Nephron progenitor cell (in vitro differentiated cells): ENCODE data around the gene PRKAG2.

ENCODE experiments used
- DNase-seq: peaks from one replicate; pipeline ENCODE4 v3.0.0; 2021
- H3K27ac Mint-ChIP-seq: 2 replicates; pipeline ENCODE4 v1.8.0; 2021; ENCODE audit warnings: mild to moderate bottlenecking, moderate library complexity, mixed read lengths
- H3K27me3 Mint-ChIP-seq: 2 replicates; pipeline ENCODE4 v1.8.0; 2021; ENCODE audit warnings: mild to moderate bottlenecking, low read depth, mixed read lengths; ENCODE audit not compliant: poor library complexity
- H3K36me3 Mint-ChIP-seq: 2 replicates; pipeline ENCODE4 v1.8.0; 2021; ENCODE audit warnings: low read depth, mixed read lengths
- H3K4me1 Mint-ChIP-seq: 2 replicates; pipeline ENCODE4 v1.8.0; 2021; ENCODE audit warnings: mixed read lengths
- H3K4me3 Mint-ChIP-seq: 2 replicates; pipeline ENCODE4 v1.8.0; 2021; ENCODE audit warnings: mild to moderate bottlenecking, moderate library complexity, mixed read lengths
- H3K9me3 Mint-ChIP-seq: 2 replicates; pipeline ENCODE4 v1.8.0; 2021; ENCODE audit warnings: mild to moderate bottlenecking, moderate library complexity, mixed read lengths
- CTCF ChIP-seq: fragments of 200-600 bp; sonication (generic); IDR thresholded peaks from 2 replicates; pipeline ENCODE4 v1.5.0; 2021; ENCODE audit warnings: antibody characterized with exemption

PRKAG2 gene

GRCh38 chr7:151885202-151885580, 8.3 kb upstream of the PRKAG2 start:
- DNase-seq, result no peak
- H3K9me3 Mint-ChIP-seq, result peaks cover 3% of the 10 kb centered on the region
- no peak overlapping the region for H3K4me3 Mint-ChIP-seq
- no peaks in the 10 kb centered on the region for H3K36me3 Mint-ChIP-seq
- TF ChIP-seq CTCF, result no peak
- H3K27ac Mint-ChIP-seq, result no peak overlapping the region
- H3K4me1 Mint-ChIP-seq, result peaks cover 20% of the 10 kb centered on the region
- peaks cover 86% of the 10 kb centered on the region for H3K27me3 Mint-ChIP-seq

- DNase-seq, result no peak
- TF ChIP-seq CTCF, result no peak
- H3K4me1 Mint-ChIP-seq, result peaks cover 14% of the 10 kb centered on the region
- H3K4me3 Mint-ChIP-seq, result no peak overlapping the region
- no peak overlapping the region for H3K27ac Mint-ChIP-seq
- peaks cover 92% of the 10 kb centered on the region for H3K27me3 Mint-ChIP-seq
- peaks cover 3% of the 10 kb centered on the region for H3K9me3 Mint-ChIP-seq
- H3K36me3 Mint-ChIP-seq, result no peaks in the 10 kb centered on the region
Observed at GRCh38 chr7:151884312-151885201, 7.6 kb upstream of the PRKAG2 start.

GRCh38 chr7:151883857-151884256, 6.9 kb upstream of the PRKAG2 start:
- Mint-ChIP-seq H3K4me3 (no peak overlapping the region), H3K36me3 (no peaks in the 10 kb centered on the region), H3K4me1 (peaks cover 7% of the 10 kb centered on the region), H3K27me3 (peaks cover 93% of the 10 kb centered on the region), H3K27ac (no peak overlapping the region), H3K9me3 (peaks cover 3% of the 10 kb centered on the region)
- TF ChIP-seq CTCF, result no peak
- no peak for DNase-seq

- Mint-ChIP-seq H3K4me3 (no peak overlapping the region), H3K27ac (no peak overlapping the region), H3K27me3 (peaks cover 98% of the 10 kb centered on the region), H3K4me1 (peaks cover 7% of the 10 kb centered on the region), H3K36me3 (no peaks in the 10 kb centered on the region), H3K9me3 (peaks cover 3% of the 10 kb centered on the region)
- DNase-seq, result no peak
- no peak for TF ChIP-seq CTCF
Observed at GRCh38 chr7:151882734-151883133, 5.8 kb upstream of the PRKAG2 start.

GRCh38 chr7:151880688-151881087, 3.8 kb upstream of the PRKAG2 start:
- Mint-ChIP-seq H3K36me3 (no peaks in the 10 kb centered on the region), H3K27ac (no peak overlapping the region), H3K27me3 (peaks cover 90% of the 10 kb centered on the region), H3K9me3 (peaks cover 3% of the 10 kb centered on the region), H3K4me3 (no peak overlapping the region), H3K4me1 (peaks cover 7% of the 10 kb centered on the region)
- no peak for DNase-seq
- no peak for TF ChIP-seq CTCF
